Endodermal cell (in vitro differentiated cells): ENCODE results near the gene TSPAN18. TPM values are rescaled to one million over a fixed set of nuclear protein-coding genes. Genes with fewer than 3 reads are reported as not detected.

ENCODE experiments used
- DNase-seq: peaks from one replicate; pipeline ENCODE4 v3.0.0-alpha.2; 2017
- H3K27ac ChIP-seq: 2 replicates; pipeline ENCODE4 v1.5.1; 2013; ENCODE audit warnings: mild to moderate bottlenecking, low read depth, low read length, moderate library complexity
- H3K27me3 ChIP-seq: 2 replicates; pipeline ENCODE4 v1.6.1; 2013; ENCODE audit warnings: mild to moderate bottlenecking, low read length, moderate library complexity; ENCODE audit not compliant: insufficient read depth, control insufficient read depth, poor library complexity, severe bottlenecking
- H3K36me3 ChIP-seq: 2 replicates; pipeline ENCODE4 v1.7.0; 2013; ENCODE audit warnings: mild to moderate bottlenecking, low read length, moderate library complexity; ENCODE audit not compliant: control insufficient read depth, insufficient read depth
- H3K4me1 ChIP-seq: one replicate; pipeline ENCODE4 v1.7.0; 2013; ENCODE audit warnings: low read length; ENCODE audit not compliant: control insufficient read depth, insufficient read depth
- H3K4me3 ChIP-seq: 2 replicates; pipeline ENCODE4 v1.5.1; 2013; ENCODE audit warnings: mild to moderate bottlenecking, low read length, moderate library complexity
- H3K9ac ChIP-seq: 2 replicates; pipeline ENCODE4 v1.6.1; 2013; ENCODE audit warnings: mild to moderate bottlenecking, low read length, moderate library complexity; ENCODE audit not compliant: poor library complexity, severe bottlenecking; ENCODE audit errors: extremely low read depth
- H3K9me3 ChIP-seq: 2 replicates; pipeline ENCODE4 v1.6.1; 2013; ENCODE audit warnings: mild to moderate bottlenecking, low read length, moderate library complexity; ENCODE audit not compliant: control insufficient read depth
- H3K27ac Mint-ChIP-seq: 2 replicates; pipeline ENCODE4 v1.8.0; 2020; ENCODE audit warnings: mixed read lengths
- H3K27me3 Mint-ChIP-seq: 2 replicates; pipeline ENCODE4 v1.8.0; 2021; ENCODE audit warnings: mild to moderate bottlenecking, mixed read lengths; ENCODE audit not compliant: insufficient read depth
- H3K36me3 Mint-ChIP-seq: 2 replicates; pipeline ENCODE4 v1.8.0; 2020; ENCODE audit warnings: low read depth, mixed read lengths
- H3K4me1 Mint-ChIP-seq: 2 replicates; pipeline ENCODE4 v1.8.0; 2020; ENCODE audit warnings: mixed read lengths
- H3K4me3 Mint-ChIP-seq: 2 replicates; pipeline ENCODE4 v1.8.0; 2020; ENCODE audit warnings: mild to moderate bottlenecking, moderate library complexity, mixed read lengths
- H3K9me3 Mint-ChIP-seq: 2 replicates; pipeline ENCODE4 v1.8.0; 2020; ENCODE audit warnings: mild to moderate bottlenecking, mixed read lengths
- CTCF ChIP-seq: fragments of 200-600 bp; sonication (generic); conservative IDR thresholded peaks from 2 replicates; pipeline ENCODE4 v1.5.0; 2021; ENCODE audit warnings: antibody characterized with exemption, mild to moderate bottlenecking
- WGBS, 2 experiments: methylation state at CpG; one replicate each; pipeline versions ENCODE4 v1.1.5 to v1.1.7; 2013; ENCODE audit warnings: missing lambda C conversion rate in 2 of 2, mixed read lengths in 1 of 2; ENCODE audit not compliant: insufficient coverage in 1 of 2, insufficient read length in 1 of 2; 5-methylcytosine and 5-hydroxymethylcytosine counted together
- total RNA-seq, 2 donors: library from RNA; stranded (reverse); fragmentation: NEBNext Ultra II Directional in 1 of 2; extraction: Animal tissue kit (Norgen Biotek cat#: 25700) in 1 of 2; gene quantifications; 2 replicates in 1 of 2; 3 replicates in 1 of 2; pipeline ENCODE4 v1.2.1, GENCODE V29; 2021

The TSPAN18 gene
- total RNA-seq, 2 donors from 2014 or later, result 28.0 to 28.7 TPM

DNA sequence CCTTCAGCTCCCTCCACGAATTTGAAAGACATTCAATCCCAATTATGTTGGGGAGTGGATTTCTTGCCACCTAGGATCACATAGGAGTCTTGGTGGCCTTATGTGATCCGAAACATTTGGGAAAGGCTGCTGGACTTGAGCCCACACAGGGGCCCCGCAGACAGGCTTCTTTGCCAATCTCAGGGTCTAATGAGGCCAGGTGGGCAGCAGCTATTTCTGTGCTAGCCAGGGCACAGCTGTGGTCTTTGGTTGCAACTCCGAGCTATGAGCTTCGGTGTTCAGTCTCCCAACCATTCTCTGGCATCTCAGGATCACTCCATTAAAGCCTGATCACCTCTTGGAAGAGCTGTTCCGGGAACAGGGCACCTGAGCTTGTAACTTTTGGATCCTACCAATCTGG lies 139.5 kb downstream of the TSPAN18 start:
- WGBS, 2 experiments, result 93 to 94% methylated on average over 5 to 6 of the region's 6 CpGs
- Histone ChIP-seq H3K4me3 (no peak overlapping the region), H3K27ac (no peak overlapping the region), H3K9ac (no peak overlapping the region), H3K27me3 (no peaks in the 10 kb centered on the region), H3K36me3 (no peaks in the 10 kb centered on the region), H3K4me1 (peaks cover 31% of the 10 kb centered on the region), H3K9me3 (no peaks in the 10 kb centered on the region)
- Mint-ChIP-seq H3K9me3 (no peaks in the 10 kb centered on the region), H3K4me1 (peaks cover 40% of the 10 kb centered on the region), H3K27me3 (no peaks in the 10 kb centered on the region), H3K4me3 (no peak overlapping the region), H3K36me3 (peaks cover 4% of the 10 kb centered on the region), H3K27ac (no peak overlapping the region)
- DNase-seq, result no peak
- no peak for TF ChIP-seq CTCF

- H3K9me3 ChIP-seq, result no peaks in the 10 kb centered on the region
- no peak for TF ChIP-seq CTCF
- peaks cover 22% of the 10 kb centered on the region for H3K4me1 Mint-ChIP-seq
- no peak for DNase-seq
- peaks cover 7% of the 10 kb centered on the region for H3K36me3 Mint-ChIP-seq
- H3K27ac ChIP-seq, result peak overlapping the region; percentile 52
- no peaks in the 10 kb centered on the region for H3K27me3 Mint-ChIP-seq
- no peaks in the 10 kb centered on the region for H3K27me3 ChIP-seq
- no peak overlapping the region for H3K4me3 ChIP-seq
- no peaks in the 10 kb centered on the region for H3K9me3 Mint-ChIP-seq
- H3K4me3 Mint-ChIP-seq, result no peak overlapping the region
- H3K4me1 ChIP-seq, result peaks cover 18% of the 10 kb centered on the region
- H3K36me3 ChIP-seq, result no peaks in the 10 kb centered on the region
- no peak overlapping the region for H3K9ac ChIP-seq
- 92 to 100% methylated on average over 2 to 6 of the region's 6 CpGs for WGBS, 2 experiments
- H3K27ac Mint-ChIP-seq, result peak overlapping the region; percentile 73
Measured at GRCh38 chr11:44868021-44868420, 141.3 kb downstream of the TSPAN18 start.

GRCh38 chr11:44868455-44869421 lies 142.0 kb downstream of the TSPAN18 start:
- Mint-ChIP-seq H3K4me1 (peaks cover 16% of the 10 kb centered on the region), H3K4me3 (no peak overlapping the region), H3K36me3 (peaks cover 7% of the 10 kb centered on the region), H3K27ac (peak overlapping the region; percentile 73), H3K9me3 (no peaks in the 10 kb centered on the region), H3K27me3 (no peaks in the 10 kb centered on the region)
- 82 to 95% methylated on average over 6 to 14 of the region's 14 CpGs for WGBS, 2 experiments
- Histone ChIP-seq H3K36me3 (no peaks in the 10 kb centered on the region), H3K27me3 (no peaks in the 10 kb centered on the region), H3K27ac (peak overlapping the region; percentile 52), H3K9me3 (no peaks in the 10 kb centered on the region), H3K4me1 (peaks cover 12% of the 10 kb centered on the region), H3K9ac (no peak overlapping the region), H3K4me3 (no peak overlapping the region)
- DNase-seq, result no peak
- TF ChIP-seq CTCF, result no peak
